Measurements from ENCODE around the gene PIGS. TPM values are rescaled to one million over a fixed set of nuclear protein-coding genes. Genes with fewer than 3 reads are reported as not detected.

The PIGS gene
- total and polyA plus RNA-seq, 2 of the 4 experiments (the other 2 are of a cell fraction) = 28.7 to 78.9 TPM

DNA sequence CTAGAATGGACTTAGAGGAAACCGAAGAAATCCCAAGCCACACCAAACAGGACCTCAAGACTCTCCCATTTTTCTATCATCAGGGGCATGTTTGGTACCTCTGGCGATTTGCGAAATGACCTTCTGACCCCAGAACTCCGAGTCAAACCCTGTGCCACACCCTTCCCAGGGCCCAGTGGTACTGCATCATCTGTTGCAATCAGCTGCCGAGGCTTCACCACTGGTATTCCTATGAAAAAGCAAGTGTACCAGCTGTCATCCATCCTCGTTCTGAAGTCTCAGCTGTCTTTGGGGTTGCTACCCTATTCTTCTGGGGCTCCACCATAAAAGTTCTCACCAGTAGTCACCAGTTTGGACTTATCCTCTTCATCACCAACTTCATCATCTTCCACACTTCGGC, 45.0 kb upstream of the PIGS start:
- Histone ChIP-seq H3K4me1 (ENCODE audit: control insufficient read depth, insufficient read depth, low read length) (no peaks in the 10 kb centered on the region), H3K9me3 (ENCODE audit: control insufficient read depth, insufficient read depth, low read length) (no peaks in the 10 kb centered on the region), H3K18ac (ENCODE audit: low read depth, low read length) (no peak overlapping the region), H3K9me1 (ENCODE audit: insufficient read depth, low read length) (no peaks in the 10 kb centered on the region), H2BK20ac (ENCODE audit: low read depth, low read length) (no peak overlapping the region), H4K5ac (ENCODE audit: low read depth, low read length) (no peak overlapping the region), H3K79me1 (ENCODE audit: low read depth in 1 of 2, low read length in 2 of 2) (no peaks in the 10 kb centered on the region; a peak in 1 of 4 replicates), H4K91ac (ENCODE audit: insufficient read depth, low read depth, low read length) (no peak overlapping the region), H4K8ac (ENCODE audit: low read depth in 2 of 2, low read length in 2 of 2) (no peak overlapping the region), H3K56ac (ENCODE audit: extremely low read depth, insufficient read depth, low read length) (no peak overlapping the region), H2BK5ac (ENCODE audit: low read depth, low read length, poor library complexity, severe bottlenecking) (no peak overlapping the region), H3K4me2 (ENCODE audit: low read depth, low read length) (no peak overlapping the region), H2AK5ac (ENCODE audit: low read depth, low read length) (no peak overlapping the region), H3K27ac (ENCODE audit: insufficient read depth, low read length) (no peak overlapping the region), H4K20me1 (ENCODE audit: insufficient read depth, low read length) (peaks cover 8% of the 10 kb centered on the region; the same call in 1 of the 2 replicates), H2BK15ac (ENCODE audit: low read depth, low read length) (no peak overlapping the region), H3K14ac (replicated peaks; ENCODE audit: low read depth, low read length) (no peak overlapping the region), H2BK120ac (ENCODE audit: low read depth, low read length) (no peak overlapping the region), H2AFZ (replicated peaks; ENCODE audit: low read length, poor library complexity) (no peak overlapping the region), H3K9ac (ENCODE audit: low read depth, low read length) (no peak overlapping the region), H2AK9ac (replicated peaks; ENCODE audit: low read depth, low read length, poor library complexity) (no peak overlapping the region), H3K4me3 (ENCODE audit: insufficient read depth, low read depth, low read length) (no peak overlapping the region), H3K23ac (ENCODE audit: low read depth, low read length) (no peak overlapping the region), H3K4ac (ENCODE audit: low read depth, low read length) (no peak overlapping the region), H3K27me3 (ENCODE audit: control insufficient read depth, insufficient read depth, low read length) (no peaks in the 10 kb centered on the region), H3K36me3 (ENCODE audit: control insufficient read depth, insufficient read depth, low read length) (peaks cover 60% of the 10 kb centered on the region)
- ATAC-seq (ENCODE audit: low read depth) (no peak), DNase-seq (no peak)
- intact Hi-C loops (cut with micrococcal nuclease) (no loop called here), dilution Hi-C loops (cut with HindIII; ENCODE audit: low sequenced_read_pairs, unreplicated experiment) (no loop called here), in situ Hi-C loops (cut with MboI; ENCODE audit: low sequenced_read_pairs) (loop anchor here (10.0 kb wide), 1 partner anchor 121 kb away; no protein-coding TSS in a partner anchor)
- 92% methylated on average over 5 of the region's 7 CpGs; no CpG with 5 or more reads in 1 of the 2 experiments for WGBS, 2 experiments (ENCODE audit: extremely low coverage in 2 of 2, insufficient read length in 1 of 2)
- TF ChIP-seq ELK1 (IDR thresholded peaks at IDR 0.05; ENCODE audit: borderline replicate concordance, low read depth, low read length) (no peak), POLR2A (IDR thresholded peaks at IDR 0.05; ENCODE audit: low read depth, low read length) (no peak), RCOR1 (IDR thresholded peaks at IDR 0.05; ENCODE audit: insufficient replicate concordance, low read length) (no peak), NFE2L2 (IDR thresholded peaks at IDR 0.05; ENCODE audit: low read depth, low read length) (no peak), MAZ (IDR thresholded peaks at IDR 0.05; ENCODE audit: borderline replicate concordance, low read depth, low read length) (no peak), CHD1 (IDR thresholded peaks at IDR 0.05; ENCODE audit: low read depth, low read length) (no peak), BHLHE40 (IDR thresholded peaks at IDR 0.05; ENCODE audit: low read depth, low read length) (no peak), FOS (IDR thresholded peaks at IDR 0.05; ENCODE audit: low read depth, low read length) (no peak), RFX5 (IDR thresholded peaks at IDR 0.05; ENCODE audit: low read depth, low read length) (no peak), RAD21 (IDR thresholded peaks at IDR 0.05; ENCODE audit: low read length) (no peak), CEBPB (IDR thresholded peaks at IDR 0.05; ENCODE audit: low read depth, low read length) (no peak)
- TF ChIP-seq, protein P1, sequence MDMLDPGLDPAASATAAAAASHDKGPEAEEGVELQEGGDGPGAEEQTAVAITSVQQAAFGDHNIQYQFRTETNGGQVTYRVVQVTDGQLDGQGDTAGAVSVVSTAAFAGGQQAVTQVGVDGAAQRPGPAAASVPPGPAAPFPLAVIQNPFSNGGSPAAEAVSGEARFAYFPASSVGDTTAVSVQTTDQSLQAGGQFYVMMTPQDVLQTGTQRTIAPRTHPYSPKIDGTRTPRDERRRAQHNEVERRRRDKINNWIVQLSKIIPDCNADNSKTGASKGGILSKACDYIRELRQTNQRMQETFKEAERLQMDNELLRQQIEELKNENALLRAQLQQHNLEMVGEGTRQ (IDR thresholded peaks at IDR 0.05; ENCODE audit: low read depth, low read length) = no peak
- TF ChIP-seq, protein P2, sequence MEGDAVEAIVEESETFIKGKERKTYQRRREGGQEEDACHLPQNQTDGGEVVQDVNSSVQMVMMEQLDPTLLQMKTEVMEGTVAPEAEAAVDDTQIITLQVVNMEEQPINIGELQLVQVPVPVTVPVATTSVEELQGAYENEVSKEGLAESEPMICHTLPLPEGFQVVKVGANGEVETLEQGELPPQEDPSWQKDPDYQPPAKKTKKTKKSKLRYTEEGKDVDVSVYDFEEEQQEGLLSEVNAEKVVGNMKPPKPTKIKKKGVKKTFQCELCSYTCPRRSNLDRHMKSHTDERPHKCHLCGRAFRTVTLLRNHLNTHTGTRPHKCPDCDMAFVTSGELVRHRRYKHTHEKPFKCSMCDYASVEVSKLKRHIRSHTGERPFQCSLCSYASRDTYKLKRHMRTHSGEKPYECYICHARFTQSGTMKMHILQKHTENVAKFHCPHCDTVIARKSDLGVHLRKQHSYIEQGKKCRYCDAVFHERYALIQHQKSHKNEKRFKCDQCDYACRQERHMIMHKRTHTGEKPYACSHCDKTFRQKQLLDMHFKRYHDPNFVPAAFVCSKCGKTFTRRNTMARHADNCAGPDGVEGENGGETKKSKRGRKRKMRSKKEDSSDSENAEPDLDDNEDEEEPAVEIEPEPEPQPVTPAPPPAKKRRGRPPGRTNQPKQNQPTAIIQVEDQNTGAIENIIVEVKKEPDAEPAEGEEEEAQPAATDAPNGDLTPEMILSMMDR (conservative IDR thresholded peaks at IDR 0.05; ENCODE audit: low read depth, low read length) = no peak
- ChIA-PET CTCF (no interaction called here), POLR2A (ENCODE audit: unreplicated experiment) (no interaction called here)
- BruUV-seq (replicated peaks) = no TSS peak

Measured in IMR-90 (cell line).